ENCODE results near the gene CRISPLD2. TPM values are rescaled to one million over a fixed set of nuclear protein-coding genes. Genes with fewer than 3 reads are reported as not detected.

The CRISPLD2 gene
- total RNA-seq, 2 donors from 2014 or later = 58.4 to 76.4 TPM

- DNase-seq (ENCODE audit: low spot score) = no peak
- Histone ChIP-seq H3K4me1 (peaks cover 0 to under 1% of the 10 kb centered on the region in 2 donors), H3K36me3 (peaks cover 52% of the 10 kb centered on the region), H3K27ac (no peak overlapping the region), H3K27me3 (no peaks in the 10 kb centered on the region), H3K9me3 (no peaks in the 10 kb centered on the region), H3K4me3 (no peak overlapping the region)
- TF ChIP-seq, protein P1, sequence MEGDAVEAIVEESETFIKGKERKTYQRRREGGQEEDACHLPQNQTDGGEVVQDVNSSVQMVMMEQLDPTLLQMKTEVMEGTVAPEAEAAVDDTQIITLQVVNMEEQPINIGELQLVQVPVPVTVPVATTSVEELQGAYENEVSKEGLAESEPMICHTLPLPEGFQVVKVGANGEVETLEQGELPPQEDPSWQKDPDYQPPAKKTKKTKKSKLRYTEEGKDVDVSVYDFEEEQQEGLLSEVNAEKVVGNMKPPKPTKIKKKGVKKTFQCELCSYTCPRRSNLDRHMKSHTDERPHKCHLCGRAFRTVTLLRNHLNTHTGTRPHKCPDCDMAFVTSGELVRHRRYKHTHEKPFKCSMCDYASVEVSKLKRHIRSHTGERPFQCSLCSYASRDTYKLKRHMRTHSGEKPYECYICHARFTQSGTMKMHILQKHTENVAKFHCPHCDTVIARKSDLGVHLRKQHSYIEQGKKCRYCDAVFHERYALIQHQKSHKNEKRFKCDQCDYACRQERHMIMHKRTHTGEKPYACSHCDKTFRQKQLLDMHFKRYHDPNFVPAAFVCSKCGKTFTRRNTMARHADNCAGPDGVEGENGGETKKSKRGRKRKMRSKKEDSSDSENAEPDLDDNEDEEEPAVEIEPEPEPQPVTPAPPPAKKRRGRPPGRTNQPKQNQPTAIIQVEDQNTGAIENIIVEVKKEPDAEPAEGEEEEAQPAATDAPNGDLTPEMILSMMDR (IDR thresholded peaks at IDR 0.05) = no peak
Measured at GRCh38 chr16:84848986-84849634, 29.3 kb downstream of the CRISPLD2 start.

DNA sequence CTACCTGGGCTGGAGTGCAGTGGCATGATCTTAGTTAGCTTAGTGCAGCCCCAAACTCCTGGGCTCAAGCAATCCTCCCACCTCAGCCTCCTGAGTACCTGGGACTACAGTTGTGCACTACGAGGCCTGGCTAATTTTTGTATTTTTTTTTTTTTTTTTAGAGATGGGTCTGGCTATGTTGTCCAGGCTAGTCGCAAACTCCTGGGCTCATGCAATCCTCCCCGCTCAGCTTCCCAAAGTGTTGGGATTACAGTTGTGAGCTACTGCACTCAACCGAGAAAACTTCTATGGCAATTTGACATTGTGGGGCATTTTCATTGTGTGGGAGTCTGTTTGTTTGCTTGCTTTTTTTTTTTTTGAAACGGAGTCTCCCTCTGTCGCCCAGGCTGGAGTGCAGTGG lies 30.0 kb downstream of the CRISPLD2 start:
- no peak for DNase-seq (ENCODE audit: low spot score)
- H3K4me1 ChIP-seq = no peaks in the 10 kb centered on the region
- H3K36me3 ChIP-seq = peaks cover 52% of the 10 kb centered on the region
- no peak overlapping the region for H3K4me3 ChIP-seq
- H3K27me3 ChIP-seq = no peaks in the 10 kb centered on the region
- TF ChIP-seq, protein P1 (IDR thresholded peaks at IDR 0.05) = no peak
- no peaks in the 10 kb centered on the region for H3K9me3 ChIP-seq
- no peak overlapping the region for H3K27ac ChIP-seq

- no peaks in the 10 kb centered on the region for H3K27me3 ChIP-seq
- H3K4me3 ChIP-seq = no peak overlapping the region
- TF ChIP-seq, protein P1 (IDR thresholded peaks at IDR 0.05) = no peak
- no peak for DNase-seq (ENCODE audit: low spot score)
- peaks cover 53% of the 10 kb centered on the region for H3K36me3 ChIP-seq
- no peaks in the 10 kb centered on the region for H3K4me1 ChIP-seq
- no peaks in the 10 kb centered on the region for H3K9me3 ChIP-seq
- no peak overlapping the region for H3K27ac ChIP-seq
Measured at GRCh38 chr16:84850714-84851113, 30.9 kb downstream of the CRISPLD2 start.

DNA sequence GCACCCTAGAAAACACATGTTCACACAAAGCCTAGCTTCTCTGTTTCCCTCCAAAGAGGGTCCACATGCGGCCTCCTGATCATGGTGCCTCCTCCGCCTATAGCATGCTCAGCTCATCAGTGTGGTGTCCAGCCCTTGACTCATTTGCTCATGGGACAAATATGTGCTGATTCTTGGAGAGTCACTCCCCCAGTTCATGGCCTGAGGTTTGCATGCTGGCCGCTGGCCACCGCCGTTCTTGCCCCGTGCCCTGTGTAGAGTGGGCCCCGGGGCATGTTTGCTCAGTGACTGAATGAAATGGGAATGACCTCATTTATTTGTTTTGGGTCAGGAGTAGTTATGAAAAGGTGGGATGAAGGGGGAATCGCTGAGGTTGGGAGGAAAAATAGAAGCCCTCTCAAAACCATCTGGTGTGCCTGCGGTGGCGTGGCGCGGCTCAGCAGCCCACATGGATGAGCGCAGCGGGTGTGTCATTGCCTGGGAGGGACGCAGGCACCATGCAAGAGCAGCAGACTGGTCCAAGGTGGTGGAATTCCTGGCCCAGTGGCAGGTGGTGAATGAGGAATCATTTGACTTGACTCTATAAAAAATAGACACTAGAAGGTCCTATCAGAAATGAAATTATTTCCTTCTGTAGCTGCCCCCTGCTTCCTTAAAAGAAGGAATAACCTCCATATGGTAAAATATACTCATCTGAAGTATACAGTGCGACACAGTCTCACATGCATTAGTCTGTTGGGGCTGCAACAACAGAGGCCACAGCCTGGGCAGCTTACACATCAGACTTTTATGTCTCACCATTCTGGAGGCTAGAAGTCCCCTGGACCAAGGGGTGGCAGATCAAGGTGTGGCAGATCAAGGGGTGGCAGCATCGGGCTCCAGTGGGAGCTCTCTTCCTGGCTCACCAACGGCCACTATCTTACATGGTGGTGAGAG lies 31.7 kb downstream of the CRISPLD2 start:
- Histone ChIP-seq H3K9me3 (no peaks in the 10 kb centered on the region), H3K27ac (no peak overlapping the region), H3K27me3 (no peaks in the 10 kb centered on the region), H3K4me1 (no peaks in the 10 kb centered on the region), H3K36me3 (peaks cover 52% of the 10 kb centered on the region), H3K4me3 (no peak overlapping the region)
- TF ChIP-seq, protein P1 (IDR thresholded peaks at IDR 0.05) = no peak
- no peak for DNase-seq (ENCODE audit: low spot score)

DNA sequence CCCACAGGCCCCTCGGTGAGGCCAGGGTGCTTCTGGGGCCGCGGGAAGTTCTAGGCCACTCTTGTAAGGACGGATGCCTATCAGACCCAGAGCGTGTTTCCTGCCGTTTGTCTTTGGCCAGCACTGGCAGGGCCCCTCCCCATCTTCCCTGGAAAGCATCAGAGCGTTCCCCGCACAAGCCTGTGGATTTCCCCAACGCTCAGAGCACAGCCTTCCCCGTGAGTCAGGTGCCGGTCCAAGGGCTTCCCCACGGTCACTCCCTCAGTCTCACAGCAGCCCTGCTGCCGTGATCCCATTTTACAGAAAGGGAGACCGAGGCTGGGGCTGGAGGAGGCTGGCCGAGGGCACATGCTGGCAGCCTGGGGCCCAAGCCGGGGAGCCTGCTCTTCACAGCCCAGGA lies 33.7 kb downstream of the CRISPLD2 start:
- Histone ChIP-seq H3K9me3 (no peaks in the 10 kb centered on the region), H3K4me3 (no peak overlapping the region), H3K27ac (no peak overlapping the region), H3K4me1 (no peaks in the 10 kb centered on the region), H3K36me3 (peaks cover 53% of the 10 kb centered on the region), H3K27me3 (no peaks in the 10 kb centered on the region)
- TF ChIP-seq, protein P1 (IDR thresholded peaks at IDR 0.05) = no peak
- no peak for DNase-seq (ENCODE audit: low spot score)
